ENCODE results near the gene FAM114A2. TPM values are rescaled to one million over a fixed set of nuclear protein-coding genes. Genes with fewer than 3 reads are reported as not detected.

Gene FAM114A2
- total and polyA plus RNA-seq, 12 donors: 6.5 to 43.7 (median 25.1) TPM

DNA sequence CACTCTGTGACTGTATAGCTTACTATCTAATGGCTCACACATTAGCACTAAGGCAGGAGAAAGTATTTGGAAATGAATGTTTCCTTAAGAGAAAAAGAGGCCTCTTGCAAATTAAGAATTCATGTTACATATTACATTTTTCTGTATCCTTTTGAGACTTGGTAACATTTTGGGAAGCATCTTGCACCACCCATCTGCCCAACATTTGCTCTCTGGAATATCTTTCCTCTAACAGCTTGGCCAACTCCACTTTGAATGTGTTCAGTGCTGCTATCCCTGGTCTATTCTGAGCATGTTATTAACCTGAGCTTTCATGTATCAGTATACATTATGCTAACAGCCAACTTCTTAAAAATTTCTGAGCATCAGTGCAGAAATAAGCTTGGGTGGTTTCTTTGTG lies 27.3 kb upstream of the FAM114A2 start:
- intact Hi-C loops (cut with DNase I): loop anchor here (5.0 kb wide), 2 partner anchors 111 to 341 kb away; no protein-coding TSS in a partner anchor
- H3K4me1 ChIP-seq (replicated peaks in 1 of 2): no peaks in the 10 kb centered on the region

GRCh38 chr5:154063372-154063771 lies 24.7 kb upstream of the FAM114A2 start:
- H3K36me3 ChIP-seq (replicated peaks in 1 of 2): no peaks in the 10 kb centered on the region
- H3K9me3 ChIP-seq (replicated peaks in 1 of 3): no peaks in the 10 kb centered on the region
- intact Hi-C loops (cut with DNase I): no loop called here
- TF ChIP-seq, protein P1, sequence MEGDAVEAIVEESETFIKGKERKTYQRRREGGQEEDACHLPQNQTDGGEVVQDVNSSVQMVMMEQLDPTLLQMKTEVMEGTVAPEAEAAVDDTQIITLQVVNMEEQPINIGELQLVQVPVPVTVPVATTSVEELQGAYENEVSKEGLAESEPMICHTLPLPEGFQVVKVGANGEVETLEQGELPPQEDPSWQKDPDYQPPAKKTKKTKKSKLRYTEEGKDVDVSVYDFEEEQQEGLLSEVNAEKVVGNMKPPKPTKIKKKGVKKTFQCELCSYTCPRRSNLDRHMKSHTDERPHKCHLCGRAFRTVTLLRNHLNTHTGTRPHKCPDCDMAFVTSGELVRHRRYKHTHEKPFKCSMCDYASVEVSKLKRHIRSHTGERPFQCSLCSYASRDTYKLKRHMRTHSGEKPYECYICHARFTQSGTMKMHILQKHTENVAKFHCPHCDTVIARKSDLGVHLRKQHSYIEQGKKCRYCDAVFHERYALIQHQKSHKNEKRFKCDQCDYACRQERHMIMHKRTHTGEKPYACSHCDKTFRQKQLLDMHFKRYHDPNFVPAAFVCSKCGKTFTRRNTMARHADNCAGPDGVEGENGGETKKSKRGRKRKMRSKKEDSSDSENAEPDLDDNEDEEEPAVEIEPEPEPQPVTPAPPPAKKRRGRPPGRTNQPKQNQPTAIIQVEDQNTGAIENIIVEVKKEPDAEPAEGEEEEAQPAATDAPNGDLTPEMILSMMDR (IDR thresholded peaks at IDR 0.05): no peak
- no peak for TF ChIP-seq POLR2A (IDR thresholded peaks at IDR 0.05)
- no peak for DNase-seq
- H3K4me3 ChIP-seq: no peak overlapping the region
- no peaks in the 10 kb centered on the region for H3K27me3 ChIP-seq
- no peak overlapping the region for H3K27ac ChIP-seq
- no peaks in the 10 kb centered on the region for H3K4me1 ChIP-seq (replicated peaks in 1 of 2)

More for the DNA sequence above, 27.3 kb upstream of the FAM114A2 start:
- no peak overlapping the region for H3K27ac ChIP-seq
- H3K36me3 ChIP-seq (replicated peaks in 1 of 2): no peaks in the 10 kb centered on the region
- no peak for DNase-seq
- no peaks in the 10 kb centered on the region for H3K27me3 ChIP-seq
- no peaks in the 10 kb centered on the region for H3K9me3 ChIP-seq (replicated peaks in 1 of 3)
- H3K4me3 ChIP-seq: no peak overlapping the region
- TF ChIP-seq, protein P1 (IDR thresholded peaks at IDR 0.05): no peak
- TF ChIP-seq POLR2A (IDR thresholded peaks at IDR 0.05): no peak

DNA sequence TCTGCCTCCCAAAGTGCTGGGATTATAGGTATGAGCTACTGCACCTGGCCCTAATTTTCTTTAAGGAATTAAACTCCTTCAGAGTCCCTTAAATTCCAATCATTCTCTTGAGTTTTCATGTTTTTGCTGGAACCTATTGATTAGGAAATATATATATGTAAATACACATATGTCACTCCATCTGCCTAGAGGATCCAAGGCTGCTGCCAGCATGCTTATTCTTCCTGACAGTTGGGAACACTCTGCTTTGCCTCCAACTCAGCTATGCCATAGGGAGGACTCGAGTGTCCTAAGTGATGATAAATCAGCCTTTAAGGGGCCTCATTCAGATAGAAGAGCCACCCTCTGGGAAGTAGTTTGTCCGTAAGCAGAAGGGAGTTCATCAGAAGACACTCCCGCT lies 21.9 kb upstream of the FAM114A2 start:
- WGBS, 4 donors: 81 to 89% (median 85%) methylated on average over 1 to 3 of the region's 3 CpGs
- H3K4me3 ChIP-seq: no peak overlapping the region
- no peak for TF ChIP-seq POLR2A (IDR thresholded peaks at IDR 0.05)
- TF ChIP-seq, protein P1 (IDR thresholded peaks at IDR 0.05): no peak
- no peaks in the 10 kb centered on the region for H3K27me3 ChIP-seq
- H3K36me3 ChIP-seq (replicated peaks in 1 of 2): no peaks in the 10 kb centered on the region
- no peak for DNase-seq
- H3K27ac ChIP-seq: no peak overlapping the region
- no peaks in the 10 kb centered on the region for H3K9me3 ChIP-seq (replicated peaks in 1 of 3)
- intact Hi-C loops (cut with DNase I): no loop called here
- H3K4me1 ChIP-seq (replicated peaks in 1 of 2): no peaks in the 10 kb centered on the region

DNA sequence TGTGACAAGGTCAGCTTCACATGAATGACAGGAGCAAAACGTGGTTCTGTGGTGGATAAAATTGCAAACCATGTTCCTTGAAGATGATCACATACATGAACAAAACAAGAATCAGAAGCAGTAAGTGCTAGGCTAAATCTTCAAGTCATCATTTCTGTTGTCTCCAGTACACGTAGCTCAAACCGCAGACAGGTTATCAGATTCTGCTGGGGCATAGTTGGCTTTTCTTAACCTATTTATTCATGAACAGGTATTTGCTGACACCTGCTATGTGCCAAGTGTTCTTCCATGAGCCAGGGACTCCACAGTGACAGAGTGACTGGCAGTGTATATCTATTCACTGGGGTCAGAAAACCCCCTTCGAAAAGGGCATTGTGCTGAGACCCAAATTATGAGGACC lies 20.9 kb upstream of the FAM114A2 start:
- Histone ChIP-seq H3K9me3 (replicated peaks in 1 of 3) (no peaks in the 10 kb centered on the region), H3K27me3 (no peaks in the 10 kb centered on the region), H3K4me1 (replicated peaks in 1 of 2) (no peaks in the 10 kb centered on the region), H3K27ac (no peak overlapping the region), H3K36me3 (replicated peaks in 1 of 2) (no peaks in the 10 kb centered on the region), H3K4me3 (no peak overlapping the region)
- no peak for DNase-seq
- 73 to 90% (median 86%) methylated on average over 4 of the region's 4 CpGs for WGBS, 4 donors
- TF ChIP-seq POLR2A (IDR thresholded peaks at IDR 0.05): no peak
- TF ChIP-seq, protein P1 (IDR thresholded peaks at IDR 0.05): no peak
- intact Hi-C loops (cut with DNase I): no loop called here
